Measurements from ENCODE around the gene SYT13.

Gene SYT13

DNA sequence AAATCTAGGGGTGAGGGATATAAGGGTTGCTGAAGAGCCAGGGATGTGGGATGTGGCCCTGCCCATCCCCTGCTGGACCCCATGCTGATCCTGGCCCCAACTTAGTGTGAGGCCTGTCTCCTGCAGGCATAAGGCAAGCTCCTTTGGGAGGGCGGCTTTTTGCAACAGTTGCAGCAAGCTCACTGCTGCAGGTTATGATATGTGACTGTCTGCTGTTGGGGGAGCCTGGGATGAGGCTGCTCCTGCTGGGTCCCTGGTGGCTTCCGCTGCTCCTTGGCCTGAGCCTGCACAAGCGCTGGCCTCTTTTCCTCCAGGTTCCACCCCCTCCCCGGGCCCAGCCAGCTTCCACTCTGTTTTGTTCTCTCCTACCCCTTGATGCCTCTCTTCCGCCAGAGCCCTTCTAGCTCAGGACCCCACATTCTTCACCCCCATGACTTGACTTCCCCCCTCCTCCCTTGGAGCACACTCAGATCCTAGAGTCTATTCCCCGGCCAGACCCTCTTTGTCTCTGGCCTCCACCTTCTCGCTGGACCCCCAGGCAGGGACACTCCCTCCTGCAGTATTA is 35.0 kb upstream of the SYT13 start:
- H3K4me1 ChIP-seq (ENCODE audit: insufficient read depth, low read length), result no peaks in the 10 kb centered on the region

GRCh38 chr11:45320371-45320770 is 34.2 kb upstream of the SYT13 start:
- Histone ChIP-seq H3K36me3 (ENCODE audit: insufficient read depth, low read length) (no peaks in the 10 kb centered on the region), H3K9ac (ENCODE audit: low read depth, low read length) (no peak overlapping the region), H3K9me3 (ENCODE audit: control insufficient read depth, insufficient read depth, low read length) (peaks cover 2% of the 10 kb centered on the region; the same call in 1 of the 2 replicates), H3K4me1 (ENCODE audit: insufficient read depth, low read length) (no peaks in the 10 kb centered on the region)

More for the DNA sequence above, 35.0 kb upstream of the SYT13 start:
- H3K9me3 ChIP-seq (ENCODE audit: control insufficient read depth, insufficient read depth, low read length), result peaks cover 2% of the 10 kb centered on the region; the same call in 1 of the 2 replicates
- no peaks in the 10 kb centered on the region for H3K36me3 ChIP-seq (ENCODE audit: insufficient read depth, low read length)
- H3K9ac ChIP-seq (ENCODE audit: low read depth, low read length), result no peak overlapping the region

DNA sequence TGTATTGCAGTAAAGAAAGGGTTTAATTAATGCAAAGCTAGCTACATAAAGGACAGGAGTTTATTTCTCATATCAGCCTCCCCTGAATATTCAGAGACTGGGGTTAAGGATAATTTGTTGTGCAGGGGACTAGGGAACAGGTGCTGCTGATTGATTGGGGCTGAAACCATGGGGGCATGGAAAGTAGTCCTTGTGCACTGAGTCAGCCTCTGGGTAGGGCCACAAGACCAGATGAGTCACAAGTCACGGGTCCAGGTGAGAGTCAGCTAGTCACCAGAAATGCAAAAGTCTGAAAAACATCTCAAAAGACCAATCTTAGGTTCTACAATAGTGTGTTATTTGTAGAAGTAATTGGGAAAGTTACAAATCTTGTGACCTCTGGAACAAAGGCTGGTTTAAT is 32.9 kb upstream of the SYT13 start:
- peaks cover 2% of the 10 kb centered on the region; the same call in 1 of the 2 replicates for H3K9me3 ChIP-seq (ENCODE audit: control insufficient read depth, insufficient read depth, low read length)

GRCh38 chr11:45318516-45318915 is 32.4 kb upstream of the SYT13 start:
- peaks cover 2% of the 10 kb centered on the region; the same call in 1 of the 2 replicates for H3K9me3 ChIP-seq (ENCODE audit: control insufficient read depth, insufficient read depth, low read length)
- no peaks in the 10 kb centered on the region for H3K4me1 ChIP-seq (ENCODE audit: insufficient read depth, low read length)
- H3K36me3 ChIP-seq (ENCODE audit: insufficient read depth, low read length), result no peaks in the 10 kb centered on the region
- H3K9ac ChIP-seq (ENCODE audit: low read depth, low read length), result no peak overlapping the region

More for the DNA sequence above, 32.9 kb upstream of the SYT13 start:
- no peak overlapping the region for H3K9ac ChIP-seq (ENCODE audit: low read depth, low read length)
- H3K4me1 ChIP-seq (ENCODE audit: insufficient read depth, low read length), result no peaks in the 10 kb centered on the region
- no peaks in the 10 kb centered on the region for H3K36me3 ChIP-seq (ENCODE audit: insufficient read depth, low read length)

- H3K36me3 ChIP-seq (ENCODE audit: insufficient read depth, low read length), result no peaks in the 10 kb centered on the region
- H3K9ac ChIP-seq (ENCODE audit: low read depth, low read length), result no peak overlapping the region
- peaks cover 2% of the 10 kb centered on the region; the same call in 1 of the 2 replicates for H3K9me3 ChIP-seq (ENCODE audit: control insufficient read depth, insufficient read depth, low read length)
- no peaks in the 10 kb centered on the region for H3K4me1 ChIP-seq (ENCODE audit: insufficient read depth, low read length)
Measured at GRCh38 chr11:45316258-45316657, 30.1 kb upstream of the SYT13 start.

GRCh38 chr11:45314900-45315299 is 28.8 kb upstream of the SYT13 start:
- no peaks in the 10 kb centered on the region for H3K36me3 ChIP-seq (ENCODE audit: insufficient read depth, low read length)
- H3K9me3 ChIP-seq (ENCODE audit: control insufficient read depth, insufficient read depth, low read length), result peaks cover 2% of the 10 kb centered on the region; the same call in 1 of the 2 replicates
- H3K4me1 ChIP-seq (ENCODE audit: insufficient read depth, low read length), result no peaks in the 10 kb centered on the region
- H3K9ac ChIP-seq (ENCODE audit: low read depth, low read length), result no peak overlapping the region

GRCh38 chr11:45313171-45313865 is 27.2 kb upstream of the SYT13 start:
- Histone ChIP-seq H3K4me1 (ENCODE audit: insufficient read depth, low read length) (no peaks in the 10 kb centered on the region), H3K36me3 (ENCODE audit: insufficient read depth, low read length) (no peaks in the 10 kb centered on the region), H3K9ac (ENCODE audit: low read depth, low read length) (no peak overlapping the region), H3K9me3 (ENCODE audit: control insufficient read depth, insufficient read depth, low read length) (no peaks in the 10 kb centered on the region)

GRCh38 chr11:45305874-45306623 is 19.9 kb upstream of the SYT13 start:
- no peaks in the 10 kb centered on the region for H3K36me3 ChIP-seq (ENCODE audit: insufficient read depth, low read length)
- H3K9me3 ChIP-seq (ENCODE audit: control insufficient read depth, insufficient read depth, low read length), result no peaks in the 10 kb centered on the region

GRCh38 chr11:45304992-45305335 is 18.8 kb upstream of the SYT13 start:
- no peaks in the 10 kb centered on the region for H3K4me1 ChIP-seq (ENCODE audit: insufficient read depth, low read length)
- no peaks in the 10 kb centered on the region for H3K9me3 ChIP-seq (ENCODE audit: control insufficient read depth, insufficient read depth, low read length)
- no peaks in the 10 kb centered on the region for H3K36me3 ChIP-seq (ENCODE audit: insufficient read depth, low read length)
- no peak overlapping the region for H3K9ac ChIP-seq (ENCODE audit: low read depth, low read length)

More at GRCh38 chr11:45305874-45306623, 19.9 kb upstream of the SYT13 start:
- H3K4me1 ChIP-seq (ENCODE audit: insufficient read depth, low read length), result no peaks in the 10 kb centered on the region
- no peak overlapping the region for H3K9ac ChIP-seq (ENCODE audit: low read depth, low read length)

GRCh38 chr11:45304111-45304991 is 18.2 kb upstream of the SYT13 start:
- Histone ChIP-seq H3K9ac (ENCODE audit: low read depth, low read length) (no peak overlapping the region), H3K9me3 (ENCODE audit: control insufficient read depth, insufficient read depth, low read length) (no peaks in the 10 kb centered on the region), H3K4me1 (ENCODE audit: insufficient read depth, low read length) (no peaks in the 10 kb centered on the region), H3K36me3 (ENCODE audit: insufficient read depth, low read length) (no peaks in the 10 kb centered on the region)

GRCh38 chr11:45303316-45303715 is 17.2 kb upstream of the SYT13 start:
- H3K36me3 ChIP-seq (ENCODE audit: insufficient read depth, low read length), result no peaks in the 10 kb centered on the region
- H3K4me1 ChIP-seq (ENCODE audit: insufficient read depth, low read length), result no peaks in the 10 kb centered on the region; the same call in 1 of the 2 replicates
- H3K9ac ChIP-seq (ENCODE audit: low read depth, low read length), result no peak overlapping the region
- no peaks in the 10 kb centered on the region for H3K9me3 ChIP-seq (ENCODE audit: control insufficient read depth, insufficient read depth, low read length)

GRCh38 chr11:45301537-45302246 is 15.6 kb upstream of the SYT13 start:
- no peaks in the 10 kb centered on the region; the same call in 1 of the 2 replicates for H3K4me1 ChIP-seq (ENCODE audit: insufficient read depth, low read length)
- no peaks in the 10 kb centered on the region for H3K36me3 ChIP-seq (ENCODE audit: insufficient read depth, low read length)
- no peaks in the 10 kb centered on the region for H3K9me3 ChIP-seq (ENCODE audit: control insufficient read depth, insufficient read depth, low read length)
- H3K9ac ChIP-seq (ENCODE audit: low read depth, low read length), result no peak overlapping the region

DNA sequence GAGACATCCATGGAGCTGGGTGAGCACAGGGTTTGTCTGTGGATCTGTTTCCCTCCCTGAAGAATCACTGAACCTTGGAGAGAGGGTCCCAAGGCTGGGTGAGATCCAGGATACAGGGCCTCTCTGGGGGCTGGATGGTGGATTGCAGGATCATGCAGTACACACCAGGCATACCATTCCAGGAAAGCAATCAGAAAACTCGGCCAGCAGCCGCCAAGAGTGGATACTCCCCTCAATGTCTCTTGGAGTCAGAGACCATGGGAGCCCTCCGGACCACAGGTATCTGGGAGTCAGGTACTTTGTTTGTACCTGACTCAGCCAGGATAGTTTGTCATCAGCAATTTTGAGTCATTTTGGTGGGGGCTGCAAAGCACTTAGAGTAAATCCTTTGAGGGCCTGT is 14.6 kb upstream of the SYT13 start:
- Histone ChIP-seq H3K9me3 (ENCODE audit: control insufficient read depth, insufficient read depth, low read length) (no peaks in the 10 kb centered on the region), H3K9ac (ENCODE audit: low read depth, low read length) (no peak overlapping the region), H3K36me3 (ENCODE audit: insufficient read depth, low read length) (no peaks in the 10 kb centered on the region), H3K4me1 (ENCODE audit: insufficient read depth, low read length) (no peaks in the 10 kb centered on the region; the same call in 1 of the 2 replicates)

All from ES-I3 (cell line).